HG02588 (cell line): ENCODE measurements around the gene SRRD.

ENCODE experiments used
- ATAC-seq: cut with Tn5 transposase; IDR thresholded peaks from one replicate; pipeline ENCODE4 v1.9.1; 2021; ENCODE audit warnings: mild to moderate bottlenecking, moderate library complexity; ENCODE audit not compliant: unreplicated experiment

Gene SRRD

GRCh38 chr22:26481112-26481693, 2.5 kb upstream of the SRRD start:
- ATAC-seq = no peak

DNA sequence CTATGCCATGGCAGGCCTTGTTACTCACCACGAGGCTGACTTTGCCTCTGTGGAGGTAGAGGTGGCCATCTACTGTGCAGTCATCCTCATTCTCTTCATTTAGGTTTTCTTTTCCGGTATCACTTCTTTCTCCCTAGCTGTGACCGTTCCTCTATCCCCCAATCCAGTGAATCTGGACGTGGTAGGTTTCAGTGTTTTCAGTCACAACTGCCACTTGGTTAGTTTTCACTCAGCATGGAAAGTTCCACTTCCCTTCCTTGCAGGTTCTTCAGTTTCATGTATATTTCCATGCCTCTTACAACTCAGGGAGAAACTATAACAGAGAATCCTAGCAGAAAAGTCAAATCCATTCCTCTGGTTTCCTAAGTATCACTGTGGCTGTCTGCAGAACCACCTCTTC, 2.0 kb upstream of the SRRD start:
- no peak for ATAC-seq

- ATAC-seq = no peak
These were observed 1.5 kb upstream of the SRRD start for GRCh38 chr22:26482161-26482560.

GRCh38 chr22:26483043-26483438, 636 bp upstream of the SRRD start:
- ATAC-seq = no peak

DNA sequence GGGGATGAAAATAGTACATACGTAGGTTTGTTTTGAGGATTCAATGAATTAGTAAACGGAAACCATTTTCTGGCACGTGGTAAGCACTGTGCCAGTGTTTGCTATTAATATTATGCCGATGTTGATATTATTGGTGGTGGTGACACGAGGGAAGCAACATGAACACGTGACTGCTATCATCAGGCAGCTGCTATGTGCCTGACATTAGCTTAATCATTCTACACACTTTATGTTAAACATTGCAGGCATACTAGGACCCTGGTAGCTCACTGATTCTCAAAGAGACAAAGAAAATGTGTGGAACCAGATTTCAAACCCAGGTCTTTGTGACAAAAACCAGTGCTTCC, 656 bp downstream of the SRRD start:
- ATAC-seq = no peak

GRCh38 chr22:26485013-26485412, 1.3 kb downstream of the SRRD start:
- no peak for ATAC-seq

GRCh38 chr22:26485806-26486390, 2.2 kb downstream of the SRRD start:
- no peak for ATAC-seq

DNA sequence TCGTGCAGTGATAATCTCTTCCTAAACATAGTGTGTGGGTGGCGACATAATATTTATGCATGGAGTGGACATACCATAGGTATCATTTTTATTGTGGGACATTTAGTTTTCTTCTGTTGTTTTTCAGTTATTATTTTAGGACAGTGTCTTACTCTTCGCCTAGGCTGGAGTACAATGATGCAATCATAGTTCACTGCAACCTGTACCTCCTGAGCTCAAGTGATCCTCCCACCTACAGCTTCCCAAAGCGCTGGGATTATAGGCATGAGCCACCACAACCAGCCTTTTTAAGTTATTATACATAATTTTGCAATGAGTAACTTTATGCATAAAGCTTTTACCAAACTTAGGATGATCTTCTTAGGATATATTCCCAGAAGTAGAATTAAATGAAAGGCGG, 2.7 kb downstream of the SRRD start:
- ATAC-seq = no peak

DNA sequence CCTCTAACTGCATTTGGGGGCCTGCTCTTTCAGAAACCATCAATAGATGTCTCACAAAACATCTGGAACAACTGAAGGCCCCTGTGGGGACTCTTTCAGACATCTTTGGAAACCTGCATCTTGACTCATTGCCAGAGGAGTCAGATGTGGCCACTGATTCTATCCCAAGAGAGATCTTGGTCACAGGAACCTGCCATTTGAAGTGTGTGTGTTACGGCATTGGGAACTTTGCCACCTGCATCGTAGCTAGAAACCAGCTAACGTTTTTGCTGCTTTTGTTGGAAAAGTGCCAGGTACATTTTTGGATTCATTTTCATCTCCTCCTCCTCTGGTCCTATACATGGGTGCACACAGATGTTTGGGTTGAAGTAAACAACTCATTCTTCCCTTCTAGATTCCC, 4.3 kb downstream of the SRRD start:
- ATAC-seq = no peak

GRCh38 chr22:26489447-26490036, 5.9 kb downstream of the SRRD start:
- no peak for ATAC-seq

- no peak for ATAC-seq
These were observed 8.5 kb downstream of the SRRD start for GRCh38 chr22:26492220-26492619.

DNA sequence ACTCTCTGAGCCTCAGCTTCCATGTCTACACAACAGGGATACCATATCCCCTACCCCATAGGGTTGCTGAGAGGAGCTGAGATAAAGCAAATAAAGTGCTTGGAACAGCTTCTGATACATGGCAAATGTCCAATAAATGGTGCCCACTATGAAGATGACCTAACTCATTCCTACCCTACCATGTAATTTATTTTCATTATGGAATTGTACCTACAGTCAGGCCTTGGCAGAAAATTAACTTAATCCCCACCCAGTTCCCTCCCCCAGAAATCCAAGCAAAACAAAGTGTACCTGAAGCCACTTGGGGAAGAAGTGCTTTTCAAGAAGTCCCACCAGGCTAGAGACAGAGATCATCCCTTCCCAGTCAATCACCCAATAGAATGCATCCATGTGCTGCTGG, 10.8 kb downstream of the SRRD start:
- ATAC-seq = no peak

GRCh38 chr22:26496456-26496855, 12.8 kb downstream of the SRRD start:
- ATAC-seq = no peak

DNA sequence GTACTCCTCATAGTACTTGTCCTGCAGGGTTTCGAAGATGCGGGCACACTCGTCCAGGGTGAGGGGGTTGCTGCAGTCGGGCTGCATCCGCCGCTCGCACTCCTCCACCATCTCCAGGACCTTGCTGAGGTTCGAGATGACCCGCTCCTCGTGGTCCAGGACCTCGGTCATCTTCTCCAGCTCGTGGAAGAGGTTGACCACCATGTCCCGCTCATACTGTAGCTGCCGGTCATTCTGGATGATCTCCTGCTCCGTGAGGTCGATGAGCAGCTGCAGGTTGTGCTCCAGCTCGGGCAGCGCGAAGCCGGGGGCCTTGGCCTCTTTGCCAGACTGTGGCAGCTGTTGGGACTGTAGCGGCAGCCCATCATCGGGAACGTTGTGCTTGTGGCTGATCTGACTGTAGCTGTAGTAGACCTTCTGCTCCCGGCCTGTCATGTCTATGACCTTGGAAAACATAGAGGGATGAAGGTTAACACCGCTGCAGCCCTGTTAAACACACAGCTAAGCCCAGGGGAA, 15.6 kb downstream of the SRRD start:
- ATAC-seq = no peak

DNA sequence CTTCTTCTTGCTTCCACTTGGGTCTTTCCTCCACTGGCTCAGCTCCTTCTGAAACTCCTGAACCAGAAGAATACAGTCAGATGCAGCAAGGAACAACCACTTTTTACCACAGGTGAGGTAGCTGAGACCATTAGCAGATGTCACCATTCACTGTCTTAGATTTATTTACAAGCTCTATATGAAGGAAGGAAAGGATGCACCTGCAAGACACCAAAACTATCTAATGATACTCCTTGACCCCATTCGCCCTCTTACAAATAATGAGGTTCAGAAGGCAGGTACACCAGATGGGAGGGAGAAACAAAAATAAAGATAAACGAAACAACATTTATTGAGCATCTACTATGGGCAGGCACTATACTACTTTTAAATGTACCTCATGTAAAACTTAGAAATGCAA, 18.3 kb downstream of the SRRD start:
- ATAC-seq = no peak

DNA sequence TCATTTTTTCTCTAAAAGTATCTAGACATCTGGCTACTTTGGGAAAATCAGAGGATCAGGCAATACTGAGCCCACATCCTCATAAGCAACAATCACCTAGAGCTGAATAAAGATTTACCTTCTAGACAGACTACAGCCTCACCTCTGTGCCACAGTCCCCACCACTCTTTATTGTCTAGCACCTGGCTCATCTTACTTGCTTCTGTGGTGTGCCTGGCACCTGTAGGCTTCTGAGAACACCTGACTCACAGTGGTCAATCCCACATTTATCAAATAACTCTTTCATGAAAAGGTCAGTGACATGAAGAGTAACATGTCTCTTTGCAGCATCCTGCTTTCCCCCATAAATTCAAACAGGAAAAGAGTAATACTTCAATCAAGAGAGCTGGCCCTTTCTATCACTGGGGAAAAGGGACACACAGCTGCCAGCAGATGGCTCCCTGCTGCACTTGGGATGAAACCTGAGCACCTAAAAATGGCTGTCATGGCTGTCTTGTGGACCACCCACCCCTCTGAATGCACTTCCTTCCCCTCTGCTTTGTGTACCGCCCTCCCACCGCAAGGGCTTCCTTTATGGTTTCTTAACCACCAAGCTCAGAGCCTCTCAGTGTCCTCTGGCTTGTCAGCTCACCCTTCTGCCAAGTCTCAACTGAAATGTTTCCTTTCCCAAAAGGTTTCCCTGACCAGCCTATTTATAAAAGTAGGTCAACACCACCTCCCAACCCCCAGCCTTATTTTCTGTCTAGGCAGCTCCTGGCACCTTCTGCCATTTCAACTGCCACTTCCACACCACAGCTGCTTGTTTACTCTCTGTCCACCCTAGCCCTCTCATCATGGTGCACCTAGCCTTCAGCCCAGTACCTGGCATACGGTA, 19.2 kb downstream of the SRRD start:
- ATAC-seq = no peak

- ATAC-seq = no peak
These were observed 20.1 kb downstream of the SRRD start for GRCh38 chr22:26503758-26504157.

DNA sequence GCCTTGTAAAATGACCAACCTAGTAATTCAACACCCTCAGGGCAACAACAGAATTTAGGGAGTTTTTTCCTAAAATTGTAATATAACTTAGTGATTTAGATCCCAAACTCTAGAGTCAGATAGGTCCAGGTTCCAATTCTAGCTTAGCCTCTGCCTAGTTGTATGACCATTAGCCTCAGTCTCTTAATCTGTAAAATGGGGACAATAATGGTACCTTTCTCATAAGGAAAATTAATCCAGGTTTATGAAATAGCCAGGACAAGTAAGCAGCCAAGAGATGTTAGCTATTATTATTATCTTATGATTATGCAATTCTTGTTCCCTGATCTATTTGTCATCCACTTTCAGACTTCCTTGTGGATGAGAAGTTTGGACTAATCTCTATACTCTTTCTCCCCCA, 24.5 kb downstream of the SRRD start:
- ATAC-seq = no peak

GRCh38 chr22:26512149-26512793, 28.6 kb downstream of the SRRD start, which contains the start of gene TFIP11:
TSS of gene TFIP11 (minus strand) at chr22:26512473. CDS start at chr22:26510272, 2,201 bp downstream.
- ATAC-seq = peak; percentile 92

- no peak for ATAC-seq
These were observed 30.2 kb downstream of the SRRD start for GRCh38 chr22:26513838-26514237.
